Psoas muscle (tissue), 8 donors: ENCODE results near the gene DLGAP1. TPM values are rescaled to one million over a fixed set of nuclear protein-coding genes. Genes with fewer than 3 reads are reported as not detected.

Experiments used
- ATAC-seq, 4 donors: fragments of 200-7000 bp; cut with Tn5 transposase; one replicate each; pipeline ENCODE4 v1.9.1; 2020; ENCODE audit warnings: moderate library complexity in 3 of 4, mild to moderate bottlenecking in 2 of 4
- DNase-seq, 2 donors: peaks; one replicate each; pipeline ENCODE4 v3.0.0-alpha.2; 2020
- H3K27ac ChIP-seq: fragments of 200-600 bp; one replicate; pipeline ENCODE4 v1.8.0; 2022
- H3K27me3 ChIP-seq, 3 donors: fragments of 200-600 bp in 1 of 3; one replicate each; pipeline versions ENCODE4 v1.6.1 to v1.8.0; 2013 to 2022; ENCODE audit warnings: low read length in 2 of 3, mild to moderate bottlenecking in 2 of 3, moderate library complexity in 1 of 3; ENCODE audit not compliant: insufficient read depth in 3 of 3
- H3K36me3 ChIP-seq, 2 donors: fragments of 200-600 bp in 1 of 2; one replicate each; pipeline versions ENCODE4 v1.6.1 to v1.8.0; 2013 to 2022; ENCODE audit warnings: low read depth in 1 of 2, mild to moderate bottlenecking in 1 of 2, moderate library complexity in 1 of 2; ENCODE audit not compliant: insufficient read depth in 1 of 2
- H3K4me1 ChIP-seq: fragments of 200-600 bp; one replicate; pipeline ENCODE4 v1.8.0; 2022
- H3K4me3 ChIP-seq: fragments of 200-600 bp; one replicate; pipeline ENCODE4 v1.8.0; 2022; ENCODE audit warnings: mild to moderate bottlenecking
- H3K9me3 ChIP-seq: fragments of 200-600 bp; one replicate; pipeline ENCODE4 v1.8.0; 2022
- CTCF ChIP-seq: fragments of 200-600 bp; IDR thresholded peaks from one replicate; pipeline ENCODE4 v1.8.0; 2022; ENCODE audit warnings: antibody characterized with exemption
- WGBS, 3 donors: extraction: QIAGEN DNeasy Blood & Tissue Kit; methylation state at CpG; one replicate each; pipeline versions ENCODE4 v1.1.6 to v1.1.7; 2013; 5-methylcytosine and 5-hydroxymethylcytosine counted together
- intact Hi-C, 2 donors: fragments of 100-400 bp; cut with DNase I; formaldehyde crosslinking; loops; one replicate each; pipeline versions ENCODE4 v1.11.0 to v1.14.2; 2022
- polyA plus RNA-seq, 3 donors: library from polyadenylated mRNA; stranded (reverse); fragments of 200-250 nt; gene quantifications; one replicate each; pipeline ENCODE4 v1.2.3, GENCODE V29; 2013
- total RNA-seq, 4 donors: library from RNA; stranded (reverse); fragmentation: NEBNext Ultra II Directional in 2 of 4; extraction: Animal tissue kit (Norgen Biotek cat#: 25700) in 2 of 4; gene quantifications; one replicate each; pipeline versions ENCODE4 v1.2.1 to v1.2.4, GENCODE V29; 2021 to 2023
- donor health status: healthy with polysubstance abuse.
- donor health status: DM: no; HTN: no; CAD: no; lungs with moderate emphysema.
- donor health status: Bipolar disorder and iron deficiency.
- donor health status: healthy.
- donor health status: DM: yes; HTN: yes; CAD: no.
- donor health status: DM: no; HTN: no; CAD: no.
- donor health status: DM: no; HTN: no; CAD: no.
- donor health status: DM: yes; HTN: yes; CAD: no.

DLGAP1 gene
- total and polyA plus RNA-seq, 7 donors = 0.09 to 0.26 (median 0.16) TPM; not detected in 1

DNA sequence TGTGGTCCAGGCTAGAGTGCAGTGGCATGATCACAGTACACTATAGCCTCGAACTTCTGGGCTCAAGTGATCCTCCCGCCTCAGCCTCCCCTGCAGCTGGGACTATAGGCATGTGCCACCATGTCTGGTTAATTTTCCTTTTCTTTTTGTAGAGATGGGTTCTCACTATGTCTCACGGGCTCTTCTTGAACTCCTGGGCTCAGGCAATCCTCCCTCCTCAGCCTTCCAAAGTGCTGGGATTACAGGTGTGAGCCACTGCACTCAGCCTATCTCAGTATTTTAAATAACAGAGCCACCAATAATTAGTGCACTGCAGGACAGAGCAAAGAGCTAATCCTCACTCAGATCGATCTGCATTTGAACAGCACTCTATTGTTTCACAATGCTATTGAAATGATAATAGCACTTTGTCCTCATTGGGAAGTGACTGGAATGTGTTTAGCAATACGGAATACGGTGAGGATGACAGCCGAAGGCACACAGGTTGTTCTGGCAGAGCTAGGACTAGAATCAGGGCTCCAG lies 335.9 kb downstream of the DLGAP1 start:
- intact Hi-C loops = loop anchor here in 1 of 2 donors (10.0 kb wide), 1 partner anchor 606 kb away; no protein-coding TSS in a partner anchor
- DNase-seq = no peak
- Histone ChIP-seq H3K36me3 (no peaks in the 10 kb centered on the region), H3K27ac (no peak overlapping the region), H3K4me1 (no peaks in the 10 kb centered on the region), H3K4me3 (no peak overlapping the region), H3K27me3 (no peaks in the 10 kb centered on the region), H3K9me3 (no peaks in the 10 kb centered on the region)
- no peak for TF ChIP-seq CTCF
- ATAC-seq = no peak
- WGBS, 3 donors = 62 to 74% (median 73%) methylated on average over 7 of the region's 7 CpGs

- TF ChIP-seq CTCF = no peak
- H3K27ac ChIP-seq = no peak overlapping the region
- intact Hi-C loops = loop anchor here in 1 of 2 donors (10.0 kb wide), 1 partner anchor 947 kb away; no protein-coding TSS in a partner anchor
- 33 to 82% (median 42%) methylated on average over 1 of the region's 1 CpG for WGBS, 3 donors
- H3K9me3 ChIP-seq = no peaks in the 10 kb centered on the region
- DNase-seq (no peak), ATAC-seq (no peak)
- no peaks in the 10 kb centered on the region for H3K4me1 ChIP-seq
- H3K36me3 ChIP-seq = no peaks in the 10 kb centered on the region
- H3K4me3 ChIP-seq = no peak overlapping the region
- H3K27me3 ChIP-seq = no peaks in the 10 kb centered on the region
These were observed 347.1 kb downstream of the DLGAP1 start for GRCh38 chr18:4108016-4108415.

GRCh38 chr18:4107049-4107467 lies 348.0 kb downstream of the DLGAP1 start:
- H3K4me1 ChIP-seq = no peaks in the 10 kb centered on the region
- intact Hi-C loops = loop anchor here in 1 of 2 donors (10.0 kb wide), 1 partner anchor 948 kb away; no protein-coding TSS in a partner anchor
- H3K9me3 ChIP-seq = no peaks in the 10 kb centered on the region
- no peak overlapping the region for H3K27ac ChIP-seq
- no peak for DNase-seq
- H3K4me3 ChIP-seq = peak overlapping the region; percentile 23
- H3K36me3 ChIP-seq = no peaks in the 10 kb centered on the region
- WGBS, 3 donors = 48 to 57% (median 54%) methylated on average over 12 of the region's 12 CpGs
- ATAC-seq = no peak
- no peak for TF ChIP-seq CTCF
- H3K27me3 ChIP-seq = no peaks in the 10 kb centered on the region

GRCh38 chr18:4106407-4107033 lies 348.6 kb downstream of the DLGAP1 start:
- Histone ChIP-seq H3K4me1 (no peaks in the 10 kb centered on the region), H3K36me3 (no peaks in the 10 kb centered on the region), H3K9me3 (no peaks in the 10 kb centered on the region), H3K4me3 (peak overlapping the region; percentile 23), H3K27ac (no peak overlapping the region), H3K27me3 (no peaks in the 10 kb centered on the region)
- 41 to 44% (median 43%) methylated on average over 13 of the region's 13 CpGs for WGBS, 3 donors
- DNase-seq = peak; percentile 56 to 57
- intact Hi-C loops = loop anchor here in 1 of 2 donors (10.0 kb wide), 1 partner anchor 948 kb away; no protein-coding TSS in a partner anchor
- ATAC-seq = no peak
- TF ChIP-seq CTCF = peak; percentile 58
